ENCODE data around the gene C1QTNF3.

The C1QTNF3 gene

DNA sequence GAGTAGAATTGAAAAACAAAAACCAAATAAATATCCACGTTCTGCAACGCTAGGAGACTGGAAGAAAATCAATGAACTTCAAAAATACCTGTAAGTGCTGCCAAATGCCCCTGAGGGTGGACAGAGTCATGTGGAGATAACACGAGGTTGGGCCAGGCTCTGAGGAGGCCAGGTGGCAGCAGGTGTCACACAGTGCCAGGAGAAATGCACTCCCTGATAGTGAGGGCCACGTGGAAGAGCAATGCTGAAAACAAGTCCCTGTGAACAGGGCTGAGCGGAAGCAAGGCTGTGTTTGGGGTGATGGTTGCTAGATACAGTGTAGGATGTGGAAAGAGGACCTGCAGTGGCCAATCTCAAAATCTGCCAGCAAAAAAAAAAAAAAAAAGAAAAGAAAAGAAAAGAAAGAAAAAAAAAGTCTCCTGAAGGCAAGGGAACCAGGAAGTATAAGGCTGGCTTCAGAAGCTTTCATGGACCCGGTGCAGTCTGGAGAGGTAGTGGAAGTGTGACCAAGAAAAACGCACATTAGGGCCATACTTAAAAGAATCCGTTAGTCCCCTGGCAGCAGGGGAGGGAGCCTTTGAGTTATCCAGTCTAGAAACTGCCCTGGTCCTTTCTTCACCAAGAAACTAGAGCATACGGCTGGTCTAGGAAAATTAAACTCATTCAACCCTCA, 16.8 kb downstream of the C1QTNF3 start:
- no peak for TF ChIP-seq CTCF (IDR thresholded peaks at IDR 0.05; ENCODE audit: insufficient read depth, low read length, missing control alignments)
- CTCF ChIA-PET: no interaction called here

DNA sequence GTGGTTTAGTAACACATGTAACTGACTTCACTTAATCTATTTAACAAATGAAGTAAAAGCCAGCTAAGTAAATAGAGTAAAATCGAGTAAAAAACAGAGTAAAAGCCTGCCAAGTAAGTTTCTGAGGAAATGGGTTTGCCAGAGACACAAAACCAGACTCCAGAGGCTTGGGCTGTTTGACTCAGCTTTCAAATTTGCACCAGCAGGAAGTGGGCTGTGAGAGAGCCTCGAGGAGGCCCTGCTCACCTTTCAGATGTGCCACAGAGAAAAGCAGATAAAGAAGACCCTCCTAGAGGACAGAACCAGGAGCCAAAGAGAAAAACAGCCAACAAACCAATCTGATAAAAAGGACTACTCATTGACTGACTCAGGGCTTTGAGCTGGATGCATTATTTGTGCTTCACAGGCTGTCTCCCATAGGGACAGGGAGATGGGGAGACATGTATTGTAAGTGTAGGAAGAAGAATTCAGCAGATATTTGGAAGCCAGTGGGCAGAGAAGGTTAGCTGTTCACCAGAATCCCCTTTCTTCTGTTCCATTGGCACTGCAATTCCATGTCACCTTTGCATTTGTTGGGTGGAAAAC, 20.8 kb downstream of the C1QTNF3 start:
- DNase-seq (ENCODE audit: low read depth, low spot score): no peak
- ChIA-PET POLR2A (no interaction called here), CTCF (interaction anchor here (0.9 kb wide), 1 partner anchor 25 kb away, joined by 4 read pairs; no protein-coding TSS in a partner anchor)
- no peak overlapping the region for H3K4me3 ChIP-seq (ENCODE audit: low read depth, low read length)
- TF ChIP-seq CTCF (IDR thresholded peaks at IDR 0.05; ENCODE audit: insufficient read depth, low read length, missing control alignments): no peak

More for the DNA sequence above, 16.8 kb downstream of the C1QTNF3 start:
- POLR2A ChIA-PET: no interaction called here
- DNase-seq (ENCODE audit: low read depth, low spot score): no peak
- no peak overlapping the region for H3K4me3 ChIP-seq (ENCODE audit: low read depth, low read length)

GRCh38 chr5:34021334-34021733, 21.7 kb downstream of the C1QTNF3 start:
- no peak for DNase-seq (ENCODE audit: low read depth, low spot score)
- CTCF ChIA-PET: interaction anchor here (2.2 kb wide), 1 partner anchor 24 kb away, joined by 7 read pairs; no protein-coding TSS in a partner anchor
- no peak overlapping the region for H3K4me3 ChIP-seq (ENCODE audit: low read depth, low read length)
- no peak for TF ChIP-seq CTCF (IDR thresholded peaks at IDR 0.05; ENCODE audit: insufficient read depth, low read length, missing control alignments)
- POLR2A ChIA-PET: interaction anchor here (1.3 kb wide), 1 partner anchor 13 kb away, joined by 3 read pairs; the partner anchor contains the start of gene AMACR

DNA sequence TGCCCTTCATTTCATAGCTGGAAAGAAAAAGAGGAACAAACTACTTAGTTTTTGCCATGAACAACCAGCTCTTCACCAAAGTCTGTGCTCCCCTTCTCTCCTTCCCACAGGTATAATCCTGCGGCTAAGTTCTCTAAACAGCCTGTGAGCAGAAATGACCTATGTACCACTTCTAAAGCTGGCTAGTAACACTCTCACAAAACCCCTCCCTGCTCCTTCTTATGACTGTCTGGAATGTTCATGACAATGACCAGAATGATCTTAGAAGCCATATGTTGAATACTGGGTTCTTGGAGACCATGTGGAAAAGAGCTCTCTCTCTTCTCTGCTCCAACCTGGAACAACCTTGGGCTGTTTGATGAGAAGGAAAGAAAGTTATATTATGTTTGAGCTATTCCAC, 22.3 kb downstream of the C1QTNF3 start:
- no peak for DNase-seq (ENCODE audit: low read depth, low spot score)
- no peak for TF ChIP-seq CTCF (IDR thresholded peaks at IDR 0.05; ENCODE audit: insufficient read depth, low read length, missing control alignments)
- H3K4me3 ChIP-seq (ENCODE audit: low read depth, low read length): no peak overlapping the region
- ChIA-PET CTCF (interaction anchor here (2.2 kb wide), 1 partner anchor 23 kb away, joined by 7 read pairs; no protein-coding TSS in a partner anchor), POLR2A (interaction anchor here (1.3 kb wide), 1 partner anchor 13 kb away, joined by 3 read pairs; the partner anchor contains the start of gene AMACR)

- DNase-seq (ENCODE audit: low read depth, low spot score): no peak
- TF ChIP-seq CTCF (IDR thresholded peaks at IDR 0.05; ENCODE audit: insufficient read depth, low read length, missing control alignments): no peak
- ChIA-PET CTCF (interaction anchor here (4.3 kb wide), 1 partner anchor 20 kb away, joined by 11 read pairs; no protein-coding TSS in a partner anchor), POLR2A (interaction anchor here (1.5 kb wide), 1 partner anchor 9 kb away, joined by 3 read pairs; no protein-coding TSS in a partner anchor)
- no peak overlapping the region for H3K4me3 ChIP-seq (ENCODE audit: low read depth, low read length)
These were observed 25.8 kb downstream of the C1QTNF3 start for GRCh38 chr5:34017254-34017653.

DNA sequence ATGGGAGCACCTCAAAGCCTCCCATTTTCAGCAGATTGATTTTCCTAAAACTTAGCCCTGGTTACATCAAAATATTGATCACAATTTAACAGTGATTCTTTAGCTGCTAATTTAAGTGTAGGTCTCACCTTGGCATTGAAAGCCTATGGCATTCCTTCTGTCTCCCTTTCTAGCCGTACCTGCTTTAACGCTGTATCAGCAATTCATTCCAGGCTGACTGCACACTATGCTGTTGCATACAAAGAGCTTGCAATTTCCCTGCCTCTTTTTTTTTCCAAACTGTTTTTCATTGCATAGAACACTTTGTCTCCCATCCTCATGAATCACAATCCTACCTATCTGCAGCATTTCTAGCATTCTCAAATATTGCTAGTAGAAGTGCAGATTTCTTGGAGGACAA, 26.3 kb downstream of the C1QTNF3 start:
- H3K4me3 ChIP-seq (ENCODE audit: low read depth, low read length): no peak overlapping the region
- no peak for TF ChIP-seq CTCF (IDR thresholded peaks at IDR 0.05; ENCODE audit: insufficient read depth, low read length, missing control alignments)
- CTCF ChIA-PET: interaction anchor here (4.3 kb wide), 1 partner anchor 19 kb away, joined by 11 read pairs; no protein-coding TSS in a partner anchor
- DNase-seq (ENCODE audit: low read depth, low spot score): no peak
- POLR2A ChIA-PET: no interaction called here

Measured in AG04449 (cell line).